GM19395 (cell line): ENCODE results near the gene PMM2.

Experiments used
- ATAC-seq: cut with Tn5 transposase; IDR thresholded peaks from one replicate; pipeline ENCODE4 v1.9.1; 2021; ENCODE audit warnings: mild to moderate bottlenecking, moderate library complexity; ENCODE audit not compliant: unreplicated experiment

PMM2 gene

DNA sequence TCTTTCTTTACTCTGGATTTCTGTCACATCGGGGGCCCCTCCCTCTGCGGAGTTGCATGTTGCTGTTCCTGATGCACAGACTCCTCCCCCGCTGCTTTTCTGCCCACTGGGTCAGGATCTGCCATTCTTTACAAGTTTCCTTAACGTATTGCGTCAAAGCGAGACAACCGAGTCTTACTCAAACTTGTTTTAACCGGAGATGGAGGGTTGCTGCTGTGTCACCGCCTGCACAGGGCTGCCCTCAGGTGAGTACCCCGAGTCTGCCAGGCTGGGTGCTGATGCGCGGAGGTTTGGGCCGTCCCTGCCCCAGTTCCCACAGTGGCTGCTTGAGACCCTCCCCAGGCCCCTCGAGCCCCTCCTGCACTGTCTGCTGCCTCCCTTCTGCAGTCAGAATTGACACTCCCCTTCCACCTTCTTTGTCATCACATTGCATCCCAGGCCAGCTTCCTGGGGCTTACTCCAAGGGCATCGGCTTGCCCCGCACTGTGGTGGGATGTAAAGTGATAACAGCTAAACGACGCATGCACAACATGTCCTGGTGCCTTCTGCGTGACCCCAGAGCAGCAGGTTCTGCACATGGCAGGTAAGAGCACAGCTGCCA, 51.9 kb downstream of the PMM2 start:
- ATAC-seq = no peak

DNA sequence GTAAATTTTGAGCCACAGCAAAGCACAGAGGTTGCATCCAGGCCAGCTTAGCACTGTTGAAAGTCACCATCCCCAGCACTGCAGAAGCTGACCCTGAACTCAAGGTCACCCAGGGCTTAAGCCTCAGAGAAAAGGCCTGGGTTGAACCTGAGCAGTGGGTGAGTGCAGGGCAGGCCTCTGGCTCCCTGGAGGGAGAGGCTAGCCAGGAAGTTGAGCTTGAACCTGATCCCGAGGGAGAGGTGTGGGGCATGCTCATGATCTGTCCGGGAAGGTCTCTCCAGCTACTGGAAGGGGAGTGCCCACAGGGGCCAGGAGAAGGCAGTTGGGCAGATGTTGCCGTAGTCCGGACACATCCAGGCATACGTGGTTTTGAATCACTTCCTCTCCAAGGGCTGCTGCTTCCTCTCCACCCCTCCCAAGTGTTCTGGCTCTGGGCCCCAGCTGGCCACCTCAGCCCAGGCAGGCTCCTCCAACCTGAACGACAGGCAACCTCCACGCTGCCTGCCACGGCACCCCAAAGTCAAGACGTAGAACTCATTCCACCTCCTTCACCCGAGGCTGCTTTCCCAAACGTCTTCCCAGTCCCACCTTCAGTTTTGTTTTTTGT, 52.7 kb downstream of the PMM2 start:
- ATAC-seq = no peak

DNA sequence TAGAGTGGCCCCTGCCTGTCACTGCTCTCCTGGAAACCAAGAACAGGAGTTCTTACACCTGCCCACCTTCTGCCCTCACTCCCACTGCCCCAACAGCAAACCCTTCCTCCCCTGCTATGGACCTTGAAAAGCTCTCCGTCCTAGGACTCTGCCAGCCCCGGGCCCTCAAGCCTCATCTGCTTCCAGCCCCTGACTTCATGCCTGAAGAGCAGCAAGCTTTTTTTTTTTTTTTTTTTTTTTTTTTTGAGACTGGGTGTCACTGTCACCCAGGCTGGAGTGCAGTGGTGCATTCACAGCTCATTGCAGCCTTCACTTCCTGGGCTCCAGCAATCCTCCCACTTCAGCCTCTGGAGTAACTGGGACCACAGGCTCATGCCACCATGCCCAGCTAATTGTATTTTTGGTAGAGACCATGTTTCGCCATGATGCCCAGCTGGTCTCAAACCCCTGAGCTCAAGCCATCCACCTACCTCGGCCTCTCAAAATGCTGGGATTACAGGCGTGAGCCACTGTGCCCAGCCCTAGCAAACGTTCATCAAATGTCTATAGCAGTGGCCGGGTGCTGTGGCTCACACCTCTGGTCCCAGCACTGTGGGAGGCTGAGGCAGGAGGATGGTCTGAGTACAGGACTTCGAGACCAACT, 54.2 kb downstream of the PMM2 start:
- ATAC-seq = no peak

DNA sequence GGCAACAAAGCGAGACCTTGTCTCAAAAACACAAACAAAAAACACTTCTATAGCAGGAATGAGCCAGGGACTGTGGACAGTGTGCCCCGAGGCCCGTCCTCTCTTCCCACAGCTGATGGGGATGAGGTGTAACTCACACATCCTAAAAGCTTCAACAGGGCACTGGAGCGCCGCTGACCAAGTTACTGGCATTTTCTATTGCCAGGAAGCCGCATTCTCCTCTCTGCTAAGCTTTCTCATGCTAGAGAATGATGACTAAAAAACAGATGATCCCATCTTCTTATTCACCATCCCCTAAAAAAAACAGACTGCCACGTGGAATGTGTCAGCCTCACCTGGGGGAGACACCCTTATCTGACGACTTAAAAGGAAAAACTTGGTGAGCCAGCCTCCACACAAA, 54.9 kb downstream of the PMM2 start:
- no peak for ATAC-seq

DNA sequence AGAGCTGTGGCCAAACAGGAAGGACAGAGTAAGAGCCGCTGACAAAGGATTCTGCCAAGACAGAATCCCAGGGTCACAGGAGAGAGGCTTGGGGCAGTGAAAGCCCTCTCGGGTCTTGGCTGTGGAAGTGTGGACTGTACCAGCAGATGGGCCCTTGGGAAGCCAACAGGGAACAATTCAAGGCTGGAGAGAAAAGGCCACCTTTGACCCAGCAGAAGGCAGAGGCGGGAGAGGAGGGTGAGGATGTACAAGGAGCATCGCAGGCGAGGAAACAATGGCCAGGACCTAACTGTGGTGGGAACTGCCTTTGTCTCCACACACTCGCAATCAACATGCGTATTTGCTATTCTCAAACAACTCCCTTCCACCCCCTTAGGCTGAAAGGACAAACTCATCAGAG, 55.5 kb downstream of the PMM2 start:
- ATAC-seq = no peak

DNA sequence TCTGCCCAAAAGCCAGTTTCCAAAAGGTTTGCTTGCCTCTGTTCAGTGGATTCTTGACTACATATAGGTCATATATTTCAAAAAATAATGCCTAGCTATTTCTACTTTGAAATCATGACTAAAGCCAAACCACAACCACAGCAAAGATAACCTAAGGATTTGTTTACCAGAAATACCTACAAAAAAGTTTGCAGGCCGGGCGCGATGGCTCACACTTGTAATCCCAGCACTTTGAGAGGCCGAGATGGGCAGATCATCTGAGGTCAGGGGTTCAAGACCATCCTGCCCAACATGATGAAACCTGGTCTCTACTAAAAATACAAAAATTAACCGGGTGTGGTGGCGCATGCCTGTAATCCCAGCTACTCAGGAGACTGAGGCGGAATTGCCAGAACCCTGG, 56.0 kb downstream of the PMM2 start:
- no peak for ATAC-seq

DNA sequence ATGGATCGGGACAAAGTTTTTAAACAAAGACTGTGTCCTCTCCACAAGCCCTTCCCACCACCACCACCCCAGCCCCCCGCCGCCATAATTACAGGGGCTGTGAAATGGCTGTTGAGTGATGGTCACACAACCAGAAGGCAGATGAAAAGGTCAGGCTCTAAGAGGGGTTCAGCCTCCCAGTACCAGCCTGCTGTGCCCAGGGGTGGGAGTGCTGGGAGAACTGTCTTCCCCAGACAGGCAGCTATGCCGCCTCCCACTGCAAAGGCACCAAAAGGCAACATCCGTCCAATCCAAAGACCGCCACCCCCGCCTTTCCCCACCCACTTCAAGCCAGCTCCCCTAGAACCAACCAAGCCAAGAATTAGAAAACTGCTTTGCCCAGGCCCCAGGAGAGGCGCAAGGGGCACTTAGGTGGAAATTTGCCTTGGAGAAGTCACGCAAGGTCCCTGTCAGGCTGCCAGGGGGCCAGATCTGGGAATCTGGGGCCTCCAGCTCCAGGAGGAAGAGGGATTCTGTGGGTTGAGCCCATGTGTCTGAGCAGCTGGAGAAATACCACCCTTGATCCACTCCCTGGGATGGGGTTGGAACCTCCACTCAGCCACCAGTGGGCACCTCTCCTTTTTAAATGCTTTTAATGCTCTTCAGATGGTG, 56.8 kb downstream of the PMM2 start:
- ATAC-seq = no peak

DNA sequence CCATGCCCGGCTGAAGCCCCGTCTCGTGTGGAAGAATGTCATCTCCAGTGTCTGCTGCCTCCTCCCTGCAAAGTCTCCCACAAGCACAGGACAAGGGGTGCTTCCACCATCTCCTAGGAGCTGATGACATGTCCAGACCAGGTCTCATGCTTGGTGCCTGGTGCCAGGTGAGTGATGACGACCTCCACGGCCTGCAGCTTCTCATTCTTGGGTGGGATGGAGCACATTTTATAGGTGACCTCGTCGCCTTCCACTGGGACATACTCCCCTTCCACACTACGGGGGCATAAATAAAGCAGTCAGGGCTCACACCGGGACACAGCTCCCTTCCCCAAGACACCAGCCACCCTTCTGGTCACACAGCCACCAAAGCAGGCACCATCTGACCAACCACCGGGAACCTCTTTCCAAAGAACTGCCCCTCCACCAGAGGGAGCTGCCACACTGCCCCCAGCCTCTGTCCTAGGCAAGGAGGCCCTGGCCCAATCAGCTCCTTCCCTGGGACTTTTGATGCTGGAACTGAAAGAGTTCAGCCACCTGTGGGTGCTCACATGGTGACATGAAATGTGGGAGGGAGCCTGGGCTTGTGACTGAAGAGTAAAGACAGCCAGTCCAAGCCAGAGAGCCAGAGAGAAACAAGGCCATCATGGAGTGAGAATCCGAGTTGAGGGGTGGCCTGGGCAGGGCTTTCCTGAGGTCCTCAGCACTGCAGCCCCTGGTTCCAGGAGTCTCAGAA, 57.6 kb downstream of the PMM2 start:
- ATAC-seq = no peak

DNA sequence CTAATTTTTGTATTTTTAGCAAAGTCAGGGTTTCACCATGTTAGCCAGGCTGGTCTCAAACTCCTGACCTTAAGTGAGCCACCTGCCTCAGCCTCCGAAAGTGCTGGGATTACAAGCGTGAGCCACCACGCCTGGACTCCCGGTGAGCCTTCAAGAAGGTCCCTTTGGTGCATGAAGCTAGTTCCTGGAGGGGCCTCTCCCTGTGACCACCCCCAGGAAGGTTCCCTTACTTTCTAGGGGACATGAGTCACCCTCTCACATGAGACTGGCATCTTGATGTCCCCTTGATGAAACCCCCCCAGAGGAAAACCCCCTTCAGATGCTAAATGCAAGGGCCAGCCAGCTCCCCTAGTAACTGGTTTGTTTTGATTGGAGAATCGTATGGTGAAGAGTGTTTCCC, 58.3 kb downstream of the PMM2 start:
- ATAC-seq = no peak

DNA sequence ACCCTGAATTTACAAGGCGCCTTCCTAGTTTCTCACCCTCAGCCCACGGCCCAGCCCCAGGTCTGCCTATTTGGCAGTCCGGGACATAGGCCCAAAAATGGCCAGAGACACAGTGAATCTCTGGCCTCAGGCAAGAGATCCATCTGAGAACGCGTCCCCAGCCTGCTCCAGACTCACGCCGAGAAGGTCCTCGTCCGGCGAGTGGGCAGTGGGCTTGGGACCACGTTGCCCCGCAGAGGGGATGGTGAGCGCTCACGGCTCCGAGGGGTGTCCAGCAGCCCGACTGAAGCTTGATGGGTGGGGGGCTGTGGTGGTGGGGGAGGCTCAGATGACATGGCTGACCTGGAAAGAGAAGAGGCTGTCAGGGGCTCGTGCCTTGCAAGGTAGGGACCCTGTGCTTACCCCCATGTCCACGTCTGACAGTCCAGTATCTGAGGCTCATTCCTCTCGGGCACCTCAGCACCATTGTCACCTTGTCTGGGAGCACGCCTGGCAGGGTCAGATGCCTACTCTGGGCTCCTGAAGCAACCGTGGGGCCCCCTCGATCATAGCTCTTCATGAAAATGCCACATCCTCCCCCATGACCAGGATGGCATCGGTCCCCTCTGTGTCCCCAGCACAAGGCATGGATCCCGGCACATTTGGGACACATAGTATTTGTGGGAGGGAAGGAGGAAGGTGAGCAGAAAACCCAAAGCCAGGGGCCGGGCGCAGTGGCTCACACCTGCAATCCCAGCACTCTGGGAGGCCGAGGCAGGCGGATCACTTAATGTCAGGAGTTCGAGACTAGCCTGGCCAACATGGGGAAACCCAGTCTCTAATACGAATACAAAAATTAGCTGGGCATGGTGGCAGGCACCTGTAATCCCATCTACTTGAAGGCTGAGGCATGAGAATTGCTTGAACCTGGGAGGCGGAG, 61.6 kb downstream of the PMM2 start:
- no peak for ATAC-seq

DNA sequence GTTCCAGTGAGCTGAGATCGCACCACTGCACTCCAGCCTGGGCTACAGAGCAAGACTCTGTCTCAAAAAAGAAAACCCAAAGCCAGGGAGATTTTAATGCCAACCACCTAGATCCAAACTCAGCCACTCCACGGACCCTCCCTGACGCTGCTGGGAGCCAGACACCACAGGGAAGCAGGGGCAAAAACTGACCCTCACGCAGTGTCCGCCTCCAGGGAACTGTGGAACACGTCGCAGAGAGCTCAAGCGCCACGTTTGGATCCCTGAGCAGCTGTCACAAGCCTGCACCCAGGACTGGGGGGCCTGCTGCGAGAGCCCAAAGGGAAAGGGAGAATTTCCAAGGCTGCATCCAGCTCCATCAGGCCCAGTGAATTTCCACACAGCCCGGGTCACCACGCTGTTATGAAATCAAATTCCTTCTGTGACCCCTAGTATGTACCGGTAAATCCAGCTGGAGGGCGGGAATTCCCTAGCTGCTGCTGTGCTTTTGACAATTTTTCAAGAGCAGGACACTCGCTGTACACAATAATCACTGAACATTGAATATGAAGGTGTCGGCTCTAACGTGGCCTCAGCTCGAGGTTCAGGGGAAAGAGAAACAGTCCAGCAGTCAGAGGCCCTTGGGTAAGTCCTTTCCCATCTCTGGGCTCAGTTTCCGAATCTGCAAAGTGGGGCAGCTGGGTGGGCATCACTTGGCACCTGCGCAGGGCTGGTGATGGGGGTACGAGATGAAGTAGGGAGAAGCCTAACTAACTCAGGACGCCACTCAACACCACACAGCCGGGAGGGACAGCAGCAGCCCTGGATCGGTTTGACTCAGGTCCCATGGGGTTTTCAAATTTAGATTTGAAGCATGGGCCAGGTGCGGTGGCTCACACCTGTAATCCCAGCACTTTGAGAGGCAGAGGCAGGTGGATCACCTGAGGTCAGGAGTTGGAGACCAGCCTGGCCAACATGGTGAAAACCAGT, 62.6 kb downstream of the PMM2 start:
- no peak for ATAC-seq

DNA sequence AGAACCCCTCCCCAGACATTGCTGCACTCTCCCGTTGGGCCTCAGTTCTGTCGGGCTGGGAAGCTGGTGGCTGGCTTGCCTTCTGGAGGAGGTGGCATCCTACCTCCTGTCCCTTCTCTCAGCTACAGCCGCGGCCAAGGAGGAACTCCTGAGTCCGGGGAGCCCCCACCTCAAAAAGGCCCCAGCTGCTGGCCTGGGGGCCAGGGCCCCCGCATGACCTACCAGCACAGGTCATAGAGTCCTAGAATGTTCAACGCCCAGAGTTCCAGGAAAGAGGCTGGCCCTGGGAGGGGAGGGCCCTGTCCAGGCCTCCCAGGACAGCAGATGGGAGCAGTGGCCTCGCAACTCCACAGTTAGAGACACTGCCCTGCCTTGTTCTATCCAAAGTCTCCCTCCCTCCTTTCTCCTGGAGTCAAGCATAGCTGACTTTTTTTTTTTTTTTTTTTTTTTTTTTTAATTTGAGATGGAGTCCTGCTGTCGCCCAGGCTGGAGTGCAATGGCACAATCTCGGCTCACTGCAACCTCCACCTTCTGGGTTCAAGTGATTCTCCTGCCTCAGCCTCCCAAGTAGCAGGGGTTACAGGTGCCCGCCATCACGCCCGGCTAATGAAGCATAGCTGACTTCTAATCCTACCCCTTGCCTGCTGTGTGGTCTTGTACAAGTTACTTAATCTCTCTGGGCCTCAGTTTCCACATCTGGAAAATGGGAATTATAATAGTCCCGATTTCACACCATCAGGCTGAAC, 64.1 kb downstream of the PMM2 start:
- ATAC-seq = no peak

DNA sequence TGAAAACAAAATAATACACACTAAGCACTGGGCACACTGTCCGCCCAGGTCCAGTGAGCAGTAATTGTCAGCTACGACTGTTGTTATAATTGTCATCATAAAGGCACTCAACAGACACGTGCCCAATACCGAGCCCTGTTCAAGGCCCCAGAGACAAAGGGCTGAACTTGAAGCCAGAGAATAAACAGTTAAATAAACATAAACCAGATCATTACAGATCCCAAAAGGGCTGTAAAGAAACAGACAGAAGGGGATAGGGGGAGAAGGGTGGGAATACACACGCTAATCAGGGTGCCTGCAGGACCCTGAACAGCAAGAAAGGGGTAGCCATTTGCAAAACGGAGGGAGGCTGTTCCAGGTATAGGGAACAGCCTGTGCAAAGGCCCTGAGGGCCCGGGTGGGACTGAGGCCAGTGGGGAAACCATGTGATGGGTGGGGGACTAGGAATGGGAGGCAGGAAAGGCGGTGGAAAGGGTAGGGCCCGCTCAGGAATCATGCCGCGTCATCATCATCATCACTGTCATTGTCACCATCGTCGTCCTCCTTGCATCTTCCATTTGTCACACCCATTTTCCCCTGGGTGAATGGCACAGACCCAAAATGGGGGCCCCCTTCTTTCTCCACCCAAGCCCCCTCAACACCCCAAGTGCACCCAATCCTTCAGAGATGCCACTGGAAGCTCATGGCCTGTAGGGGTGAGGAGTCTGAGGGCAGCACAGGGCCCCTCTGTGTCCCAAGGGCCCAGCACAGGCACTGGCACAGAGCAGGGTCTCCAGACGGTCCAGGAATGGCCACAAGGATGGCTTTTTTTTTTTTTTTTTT, 64.9 kb downstream of the PMM2 start:
- no peak for ATAC-seq

DNA sequence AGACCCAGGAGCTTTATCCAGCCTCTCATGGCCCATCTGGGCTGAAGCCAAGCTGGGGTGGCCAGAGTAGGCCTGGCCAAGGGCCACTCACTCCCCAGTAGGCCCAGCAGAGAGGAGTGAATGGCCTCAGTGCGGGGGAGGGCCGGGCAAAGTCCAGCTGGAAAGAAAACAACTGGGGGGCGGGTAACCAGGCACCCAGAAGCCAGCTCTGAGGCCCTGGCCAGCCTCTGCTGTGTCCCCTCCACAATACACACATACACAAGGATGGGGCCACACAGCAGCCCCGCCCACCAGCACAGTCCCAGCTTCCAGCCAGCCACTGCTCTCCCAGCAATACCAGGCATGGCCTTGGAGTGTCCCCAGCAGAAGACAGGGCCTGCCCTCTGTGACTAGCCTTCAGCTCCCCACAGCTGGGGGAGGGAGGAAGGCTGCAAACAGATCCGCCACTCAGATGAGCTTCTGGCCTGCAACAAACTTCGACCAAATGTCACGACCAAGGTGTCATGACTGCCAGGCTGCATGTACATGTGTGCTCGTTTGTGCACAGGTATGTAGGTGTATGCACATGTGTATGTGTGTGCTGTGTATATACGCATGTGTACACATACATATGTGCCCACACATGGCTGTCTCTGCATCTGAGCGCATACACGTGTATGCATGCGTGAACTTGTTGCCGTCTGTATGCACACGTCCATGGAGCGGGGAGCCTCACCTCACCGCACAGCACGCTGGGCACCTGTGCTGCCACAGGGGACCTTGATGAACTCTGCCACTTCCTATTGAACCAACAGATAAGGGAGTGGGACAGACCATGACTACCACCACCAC, 66.2 kb downstream of the PMM2 start:
- no peak for ATAC-seq

DNA sequence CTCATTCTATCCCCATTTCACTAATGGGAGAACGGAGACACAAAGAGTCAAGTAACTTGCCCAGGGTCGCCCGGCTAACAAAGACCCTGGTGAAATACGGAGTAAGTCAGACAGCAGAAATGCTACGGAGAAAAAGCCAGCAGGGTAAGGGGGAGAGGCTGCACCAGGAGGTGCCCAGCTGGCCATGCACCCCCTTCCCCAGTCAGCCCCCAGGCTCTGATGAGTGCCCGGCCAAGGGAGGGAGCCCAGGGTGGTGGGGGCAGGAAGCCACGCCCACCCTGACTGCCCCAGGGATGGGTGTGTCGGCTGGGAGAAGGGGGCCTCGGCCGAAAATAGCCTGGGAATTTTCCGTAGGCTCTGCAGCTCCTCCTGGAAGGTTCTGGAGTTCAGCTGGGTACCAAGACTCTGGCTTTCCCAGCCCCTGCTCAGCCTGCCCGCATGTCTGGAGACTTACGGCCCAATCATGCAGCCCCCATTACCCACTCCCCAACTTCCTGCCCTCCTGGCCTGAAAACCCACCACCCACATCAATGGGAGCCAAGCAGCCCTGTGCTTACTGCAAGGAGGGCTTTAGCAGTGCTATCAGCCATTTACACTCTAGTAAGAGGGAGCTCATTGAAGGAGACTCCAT, 67.0 kb downstream of the PMM2 start:
- ATAC-seq = no peak

DNA sequence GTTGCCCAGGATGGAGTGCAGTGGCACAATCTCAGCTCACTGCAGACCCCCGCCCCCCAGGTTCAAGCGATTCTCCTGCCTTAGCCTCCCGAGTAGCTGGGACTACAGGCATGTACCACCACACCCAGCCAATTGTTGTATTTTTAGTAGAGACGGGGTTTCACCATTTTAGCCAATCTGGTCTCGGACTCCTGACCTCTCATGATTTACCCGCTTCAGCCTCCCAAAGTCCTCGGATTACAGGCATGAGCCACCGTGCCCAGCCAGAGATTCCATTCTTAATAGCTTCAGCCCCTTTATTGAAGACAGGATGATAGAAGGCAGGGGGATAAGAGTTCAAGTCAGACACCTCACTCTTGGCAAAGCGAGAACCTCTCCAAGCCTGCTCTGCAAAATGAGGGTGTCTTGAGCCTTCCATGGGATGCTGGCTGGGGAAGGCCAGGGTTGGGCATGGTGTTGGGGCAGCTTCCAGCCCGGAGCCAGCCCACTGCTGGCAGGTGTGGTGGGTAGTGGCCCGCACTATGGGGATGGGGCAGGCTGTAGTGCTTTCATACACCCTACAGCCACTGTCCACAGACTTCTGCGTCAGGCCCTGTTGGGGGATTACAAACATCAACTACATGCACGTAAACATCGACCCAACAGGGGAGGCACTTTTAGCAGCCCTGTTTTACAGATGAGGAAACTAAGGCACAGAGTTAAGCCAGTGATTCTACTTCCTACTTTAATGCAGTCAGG, 67.7 kb downstream of the PMM2 start:
- no peak for ATAC-seq
